Measurements from ENCODE around the gene CTSF.

- TF ChIP-seq EZH2 (IDR thresholded peaks at IDR 0.05; ENCODE audit: borderline replicate concordance) (no peak), CTCF (IDR thresholded peaks at IDR 0.05; ENCODE audit: poor library complexity) (no peak)
These were observed 6.5 kb downstream of the CTSF start for GRCh38 chr11:66561975-66562248.
